AG08395 (cell line): Measurements from ENCODE around the gene DNAH3.
"Not testable (repeated sequence)": the region's sequence is repeated elsewhere in the genome, so short reads cannot be mapped to it uniquely, and the experiment has no call there.

Experiments used
- DNase-seq: peaks from one replicate; pipeline ENCODE4 v3.0.0; 2012; ENCODE audit warnings: mixed read lengths, low spot score

Gene DNAH3

DNA sequence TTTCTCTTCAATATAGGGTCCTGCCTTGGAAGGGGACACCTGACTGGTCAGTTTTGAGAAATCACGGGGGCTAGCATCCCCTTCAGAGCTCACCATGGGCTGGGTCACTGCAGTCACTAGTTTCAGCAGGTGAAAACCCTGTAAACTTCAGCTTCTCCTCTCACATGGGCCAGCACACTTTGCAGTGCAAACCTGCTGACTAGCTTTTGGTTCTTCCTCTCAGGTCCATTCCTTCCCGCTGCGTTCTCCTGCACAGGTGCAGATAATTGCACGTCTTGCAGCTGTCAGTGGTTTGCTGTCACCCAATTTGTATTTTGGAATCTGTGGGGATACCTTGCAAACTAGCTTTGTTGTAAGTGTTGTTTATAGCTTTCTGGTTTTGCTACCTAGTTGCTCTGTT is 154.9 kb downstream of the DNAH3 start:
- DNase-seq: no peak

DNA sequence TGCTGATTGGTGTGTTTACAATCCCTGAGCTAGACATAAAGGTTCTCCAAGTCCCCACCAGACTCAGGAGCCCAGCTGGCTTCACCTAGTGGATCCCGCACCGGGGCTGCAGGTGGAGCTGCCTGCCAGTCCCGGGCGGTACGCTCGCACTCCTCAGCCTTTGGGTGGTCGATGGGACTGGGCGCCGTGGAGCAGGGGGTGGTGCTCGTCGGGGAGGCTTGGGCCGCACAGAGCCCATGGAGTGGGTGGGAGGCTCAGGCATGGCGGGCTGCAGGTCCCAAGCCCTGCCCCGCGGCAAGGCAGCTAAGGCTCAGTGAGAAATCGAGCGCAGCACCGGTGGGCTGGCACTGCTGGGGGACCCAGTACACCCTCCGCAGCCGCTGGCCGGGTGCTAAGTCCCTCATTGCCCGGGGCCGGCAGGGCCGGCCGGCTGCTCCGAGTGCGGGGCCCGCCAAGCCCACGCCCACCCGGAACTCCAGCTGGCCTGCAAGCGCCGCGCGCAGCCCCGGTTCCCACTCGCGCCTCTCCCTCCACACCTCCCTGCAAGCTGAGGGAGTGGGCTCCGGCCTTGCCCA is 161.1 kb downstream of the DNAH3 start:
- not testable (repeated sequence) for DNase-seq

DNA sequence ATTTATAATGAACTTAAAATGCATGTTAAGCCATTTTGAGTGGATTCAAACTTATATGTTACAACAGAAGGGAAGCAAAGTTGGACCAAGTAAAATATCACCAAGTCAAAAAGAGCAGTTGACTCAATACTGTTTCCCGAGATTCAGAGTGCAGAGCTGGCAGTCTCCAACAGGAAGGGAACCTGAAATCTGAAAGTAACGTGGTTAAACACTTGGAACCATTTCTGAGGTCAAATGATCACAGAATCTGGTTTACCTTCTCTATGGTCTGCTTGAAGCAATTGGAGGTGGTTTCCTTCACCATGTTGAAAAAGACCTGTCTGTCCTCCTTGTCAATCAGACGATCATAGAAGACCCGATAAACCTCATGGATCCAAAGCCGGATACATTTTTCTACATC is 163.6 kb downstream of the DNAH3 start:
- no peak for DNase-seq

DNA sequence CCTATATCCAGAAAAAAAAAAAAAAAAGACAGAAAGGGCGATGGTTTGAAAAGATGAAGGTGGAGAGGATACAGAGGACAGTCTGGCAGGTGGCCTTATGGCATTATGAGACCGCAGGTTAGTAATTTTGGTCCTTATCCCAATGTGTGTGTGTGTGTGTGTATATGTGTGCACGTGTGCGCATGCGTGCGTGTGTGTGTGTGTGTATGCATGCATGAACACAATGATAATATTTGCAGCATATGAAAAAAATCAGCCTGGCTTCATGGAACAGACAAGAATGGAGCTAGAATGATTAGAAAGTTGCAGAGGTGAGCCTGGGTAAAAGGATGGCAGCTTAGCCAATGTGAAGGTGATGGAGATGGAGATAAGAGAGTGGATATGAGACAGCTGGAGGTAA is 166.6 kb downstream of the DNAH3 start:
- DNase-seq: no peak

DNA sequence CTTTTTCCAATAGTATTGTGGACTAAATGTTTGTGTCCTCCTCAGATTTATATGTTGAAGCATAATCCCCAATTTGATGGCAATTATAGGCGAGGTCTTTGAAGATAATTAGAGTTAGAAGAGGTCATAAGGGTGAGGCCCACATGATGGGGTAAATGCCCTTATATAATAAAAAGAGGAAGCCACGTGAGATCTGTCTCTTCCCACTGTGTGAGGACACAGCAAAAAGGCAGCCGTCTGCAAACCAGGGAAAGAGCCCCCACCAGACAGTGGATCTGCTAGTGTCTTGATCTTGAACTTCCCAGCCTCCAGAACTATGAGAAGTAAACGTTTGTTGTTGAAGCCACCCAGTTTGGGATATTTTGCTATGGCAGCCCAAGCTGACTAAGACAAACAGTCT is 174.1 kb downstream of the DNAH3 start:
- DNase-seq: no peak

DNA sequence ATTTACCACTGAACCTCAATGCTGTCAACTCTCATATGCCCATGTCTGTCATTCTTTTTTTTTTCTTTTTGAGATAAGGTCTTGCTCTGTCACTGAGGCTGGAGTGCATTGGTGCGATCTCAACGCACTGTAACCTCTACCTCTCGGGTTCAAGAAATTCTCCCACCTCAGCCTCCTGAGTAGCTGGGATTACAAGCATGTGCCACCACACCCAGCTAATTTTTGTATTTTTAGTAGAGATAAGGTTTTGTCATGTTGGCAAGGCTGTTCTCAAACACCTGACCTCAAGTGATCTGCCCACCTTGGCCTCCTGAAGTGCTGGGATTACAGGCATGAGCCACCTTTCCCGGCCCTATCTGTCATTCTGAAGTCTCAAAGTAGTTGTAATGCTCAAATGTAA is 177.4 kb downstream of the DNAH3 start:
- DNase-seq: not testable (repeated sequence)

DNA sequence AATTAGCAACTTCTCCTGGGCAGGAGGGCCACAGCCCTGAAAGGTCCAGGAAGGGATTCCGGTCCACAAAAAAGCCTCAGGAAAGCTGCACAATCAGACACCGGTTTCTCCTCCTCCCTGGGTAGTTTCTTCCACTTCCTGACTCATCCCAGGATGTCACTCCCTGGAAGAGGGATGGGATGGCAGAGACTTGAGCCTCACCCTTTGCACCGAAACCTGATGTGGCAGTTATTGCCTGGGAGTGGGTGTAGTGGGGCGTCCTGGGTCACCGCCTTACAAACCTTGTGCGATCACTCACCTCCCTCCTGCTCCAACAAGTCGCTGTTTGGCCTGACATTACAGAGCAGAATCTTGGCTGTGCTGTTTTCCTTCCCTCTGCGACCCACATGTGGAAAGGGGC is 179.2 kb downstream of the DNAH3 start:
- DNase-seq: no peak

DNA sequence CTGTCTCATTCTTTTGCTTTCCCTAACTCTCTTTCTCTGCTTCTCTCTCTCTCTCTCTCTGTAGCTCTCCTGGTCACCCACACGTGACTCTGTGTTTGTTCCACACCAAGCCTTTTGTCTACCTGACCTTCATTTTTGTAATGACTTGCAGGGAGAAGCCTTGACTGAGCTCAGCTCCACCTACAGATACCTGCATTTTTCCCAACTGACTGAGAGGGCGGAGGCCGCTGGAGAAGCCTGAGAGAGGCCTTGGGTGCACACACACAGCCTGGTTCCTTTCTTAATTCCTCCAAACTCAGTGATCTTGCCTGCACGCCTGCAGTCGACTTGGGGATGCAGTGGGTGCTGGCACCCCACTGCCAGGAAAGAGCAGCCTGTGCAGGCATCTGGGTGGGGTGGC is 181.3 kb downstream of the DNAH3 start:
- no peak for DNase-seq

DNA sequence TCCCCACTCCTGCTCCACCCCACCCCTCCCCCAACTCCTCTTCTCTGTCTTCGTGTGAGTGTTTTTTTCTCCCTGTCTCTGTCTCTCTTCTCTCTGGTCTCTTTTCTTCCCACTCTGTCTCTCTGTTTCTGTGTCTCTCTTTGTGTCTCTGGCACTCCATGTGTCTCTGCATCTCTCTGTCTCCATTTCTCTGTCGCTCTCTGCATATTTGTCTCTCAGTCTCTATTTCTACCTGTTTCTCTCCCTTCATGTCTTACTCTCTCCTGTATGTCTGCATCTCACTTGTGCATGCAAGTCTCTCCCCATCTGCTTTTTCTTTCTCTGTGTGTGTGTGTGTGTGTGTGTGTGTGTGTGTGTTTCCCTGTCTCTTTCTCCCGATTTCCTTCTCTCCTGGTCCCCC is 181.9 kb downstream of the DNAH3 start:
- DNase-seq: no peak

DNA sequence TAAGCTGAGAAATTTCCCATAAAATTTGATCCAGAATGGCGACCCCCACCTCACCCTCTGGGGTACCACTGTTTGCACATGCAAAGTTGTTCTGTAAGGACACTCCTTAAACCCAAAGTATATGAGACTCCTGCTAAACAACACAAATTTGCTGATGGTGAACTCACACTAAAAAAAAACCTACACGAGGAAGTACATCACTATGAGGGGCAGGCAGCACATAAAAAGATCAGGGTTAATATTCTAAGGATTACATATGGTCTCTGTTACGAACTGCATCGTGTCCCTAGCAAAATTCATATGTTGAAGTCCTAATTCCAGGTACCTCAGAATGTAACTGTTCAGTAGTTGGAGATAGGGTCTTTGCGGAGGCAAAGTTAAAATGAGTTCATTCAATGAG is 189.7 kb downstream of the DNAH3 start:
- no peak for DNase-seq

DNA sequence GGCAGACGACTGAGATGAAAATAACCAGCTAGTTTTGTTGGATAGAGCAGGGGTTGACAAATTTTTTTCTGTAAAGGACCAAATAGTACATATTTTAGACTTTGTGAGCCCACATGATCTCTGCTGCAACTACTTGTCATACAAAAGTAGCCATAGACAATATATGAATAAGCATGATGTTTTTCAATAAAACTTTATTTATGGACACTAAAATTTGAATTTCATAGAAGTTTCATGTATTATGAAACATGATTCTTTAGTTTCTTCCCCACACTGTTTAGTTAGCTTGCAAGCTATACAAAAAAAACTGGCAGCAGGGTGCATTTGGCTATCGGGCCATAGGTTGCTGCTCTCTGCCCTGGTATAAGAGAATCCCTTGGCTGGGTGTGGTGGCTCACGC is 193.5 kb downstream of the DNAH3 start:
- no peak for DNase-seq

DNA sequence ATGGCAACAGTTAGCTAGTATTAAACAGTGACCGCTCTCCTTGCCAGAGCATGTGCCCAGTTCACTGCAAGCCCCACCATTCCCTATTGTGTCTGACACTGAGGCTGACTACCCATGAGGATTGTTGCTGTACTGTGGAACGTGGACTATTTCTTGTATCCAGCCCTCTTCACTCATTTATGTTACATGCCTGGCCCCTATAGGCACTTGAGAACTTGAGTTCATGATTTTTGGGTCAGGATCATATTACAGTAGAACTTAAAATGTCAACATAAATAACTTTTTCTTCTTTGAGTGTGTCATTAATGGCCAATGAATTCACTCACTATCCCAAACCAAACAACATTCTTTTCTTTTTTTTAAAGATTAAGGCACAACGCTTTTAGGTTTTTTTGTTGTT is 194.3 kb downstream of the DNAH3 start:
- peak; percentile 11 for DNase-seq

DNA sequence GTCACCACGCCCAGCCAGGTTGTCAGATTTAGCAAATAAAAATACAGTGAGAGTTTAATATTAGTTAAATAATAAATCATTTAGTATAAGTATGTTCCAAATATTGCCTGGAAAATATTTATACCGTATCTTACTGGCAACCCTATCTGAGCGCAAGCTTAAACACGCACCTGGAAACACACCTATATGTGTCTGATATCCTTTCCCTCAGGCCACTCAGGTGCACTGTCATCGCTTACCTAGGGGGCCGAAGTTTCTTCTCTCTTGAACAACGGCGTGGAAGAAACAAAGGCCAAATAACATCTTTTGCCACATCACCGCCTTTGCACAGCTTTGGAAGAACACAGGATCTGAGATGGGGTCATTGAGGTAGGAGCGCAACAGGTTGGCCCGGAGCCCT is 196.1 kb downstream of the DNAH3 start:
- DNase-seq: no peak

DNA sequence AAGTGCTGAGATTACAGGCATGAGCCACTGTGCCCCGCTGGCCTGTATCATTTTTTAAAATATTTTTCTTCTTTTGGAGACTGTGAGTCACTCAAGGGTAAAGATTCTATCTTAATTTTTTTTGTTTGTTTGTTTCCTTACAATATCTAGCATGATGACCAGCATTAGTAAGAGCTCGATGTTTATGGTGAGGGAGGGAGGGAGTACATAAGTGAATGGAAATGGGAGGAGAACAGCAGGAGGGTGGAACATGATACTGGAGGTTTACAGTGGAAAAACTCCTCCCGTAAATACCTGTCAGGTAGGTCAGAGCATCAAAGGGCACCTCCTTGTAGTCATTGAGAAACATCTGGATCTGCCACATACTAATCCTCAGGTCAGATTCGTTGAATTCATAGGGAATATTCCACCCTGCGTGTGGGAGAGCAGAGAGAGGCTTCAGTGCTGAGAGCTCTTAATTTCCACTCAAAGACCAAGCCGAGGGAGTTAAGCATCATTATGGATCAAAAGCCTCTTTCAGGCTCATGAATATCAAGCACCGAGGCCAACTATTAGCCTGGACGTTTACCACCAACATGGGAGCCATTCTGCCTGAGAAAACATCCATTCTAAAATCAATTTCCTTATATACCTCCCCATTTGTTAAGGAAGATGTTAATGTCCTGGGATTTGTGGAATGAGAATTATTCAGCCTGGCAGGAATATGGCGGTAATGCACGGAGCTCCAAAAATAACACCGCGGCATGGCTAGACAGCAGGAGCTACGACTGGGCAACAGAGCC is 198.3 kb downstream of the DNAH3 start:
- DNase-seq: no peak

DNA sequence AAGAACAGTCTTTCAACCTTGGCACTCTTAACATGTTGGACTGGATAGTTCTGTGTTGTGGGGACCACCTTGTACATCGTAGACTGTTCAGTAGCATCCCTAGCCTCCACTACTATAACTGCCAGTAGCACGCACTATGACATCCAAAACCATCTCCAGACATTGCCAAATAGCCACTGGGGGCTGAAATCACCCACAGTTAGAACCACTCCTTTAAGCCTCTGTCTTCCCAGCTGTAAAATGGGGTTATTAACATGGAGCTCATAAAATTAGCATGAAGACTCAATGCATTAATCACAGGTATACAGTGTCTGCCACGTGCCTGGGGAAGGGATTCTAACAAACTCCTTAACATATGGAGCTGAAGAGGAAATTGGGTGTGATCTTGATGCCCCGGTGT is 200.4 kb downstream of the DNAH3 start:
- no peak for DNase-seq

DNA sequence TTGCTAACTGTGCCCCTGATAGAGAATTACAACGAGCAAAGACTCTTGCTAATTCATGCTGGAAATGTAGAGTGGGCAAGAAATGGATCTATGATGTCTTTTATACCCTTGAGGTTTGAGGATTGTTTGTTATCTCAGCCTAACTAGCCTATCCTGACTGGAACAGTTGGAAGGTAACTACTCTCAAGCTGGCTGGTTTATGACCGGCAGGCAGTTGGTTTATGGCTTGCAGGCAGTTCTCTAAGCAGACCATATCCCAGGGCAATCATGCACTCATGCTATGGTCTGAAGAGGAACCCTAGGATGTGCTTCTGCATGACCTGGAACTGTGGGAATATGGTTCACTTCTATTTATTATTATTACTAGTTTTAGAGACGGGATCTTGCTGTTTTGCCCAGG is 201.0 kb downstream of the DNAH3 start:
- DNase-seq: no peak

DNA sequence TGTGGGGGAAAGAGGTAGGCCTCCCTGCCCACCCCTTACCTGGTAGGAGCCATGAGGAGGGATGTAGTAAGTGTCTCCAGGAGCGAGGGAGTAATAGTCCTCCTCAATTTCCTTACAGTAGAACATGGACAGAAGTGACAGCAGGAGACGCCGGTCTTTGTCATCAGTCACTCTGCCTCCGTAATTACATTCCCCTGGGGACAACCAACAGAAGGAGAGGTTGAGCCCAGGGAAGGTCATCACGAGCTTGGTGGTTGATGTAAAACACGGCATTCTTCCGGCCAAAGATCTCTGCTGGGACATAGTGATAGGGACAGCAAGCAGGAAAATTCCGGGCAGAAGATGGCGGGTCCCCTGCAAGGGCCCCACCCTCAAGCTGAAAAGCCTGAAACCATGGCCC is 202.2 kb downstream of the DNAH3 start:
- DNase-seq: no peak

DNA sequence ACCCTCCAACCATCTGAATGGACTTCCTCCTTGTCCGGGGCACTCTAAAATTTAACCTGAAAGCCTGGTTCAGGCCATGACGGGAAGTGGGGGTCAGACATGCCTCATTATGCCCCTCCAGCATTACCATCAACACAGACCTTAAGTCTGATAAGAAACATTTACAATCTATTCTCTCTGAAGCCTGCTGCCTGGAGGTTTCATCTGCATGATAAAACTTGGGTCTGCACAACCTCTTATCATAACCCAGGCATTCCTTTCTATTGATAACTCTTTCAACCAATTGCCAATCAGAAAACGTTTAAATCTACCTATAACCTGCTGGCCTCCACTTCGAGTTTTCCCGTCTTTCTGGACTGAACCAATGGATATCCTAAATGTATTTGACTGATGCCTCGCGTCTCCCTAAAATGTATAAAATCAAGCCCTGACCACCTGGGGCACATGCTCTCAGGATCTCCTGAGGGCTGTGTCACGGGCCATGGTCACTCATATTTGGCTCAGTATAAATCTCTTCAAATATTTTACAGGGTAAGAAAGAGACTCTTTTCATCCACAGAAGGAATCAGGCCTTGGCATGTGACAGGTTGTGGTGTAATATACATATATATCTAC is 204.5 kb downstream of the DNAH3 start:
- no peak for DNase-seq

DNA sequence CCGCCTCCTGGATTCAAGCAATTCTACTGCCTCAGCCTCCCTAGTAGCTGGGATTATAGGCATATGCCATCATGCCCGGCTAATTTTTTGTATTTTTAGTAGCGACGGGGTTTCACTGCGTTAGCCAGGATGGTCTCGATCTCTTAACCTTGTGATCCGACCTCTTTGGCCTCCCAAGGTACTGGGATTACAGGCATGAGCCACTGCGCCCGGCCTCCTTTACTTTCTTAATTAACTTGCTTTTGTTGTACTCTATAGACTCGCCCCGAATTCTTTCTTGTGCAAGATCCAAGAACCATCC is 205.1 kb downstream of the DNAH3 start:
- not testable (repeated sequence) for DNase-seq

DNA sequence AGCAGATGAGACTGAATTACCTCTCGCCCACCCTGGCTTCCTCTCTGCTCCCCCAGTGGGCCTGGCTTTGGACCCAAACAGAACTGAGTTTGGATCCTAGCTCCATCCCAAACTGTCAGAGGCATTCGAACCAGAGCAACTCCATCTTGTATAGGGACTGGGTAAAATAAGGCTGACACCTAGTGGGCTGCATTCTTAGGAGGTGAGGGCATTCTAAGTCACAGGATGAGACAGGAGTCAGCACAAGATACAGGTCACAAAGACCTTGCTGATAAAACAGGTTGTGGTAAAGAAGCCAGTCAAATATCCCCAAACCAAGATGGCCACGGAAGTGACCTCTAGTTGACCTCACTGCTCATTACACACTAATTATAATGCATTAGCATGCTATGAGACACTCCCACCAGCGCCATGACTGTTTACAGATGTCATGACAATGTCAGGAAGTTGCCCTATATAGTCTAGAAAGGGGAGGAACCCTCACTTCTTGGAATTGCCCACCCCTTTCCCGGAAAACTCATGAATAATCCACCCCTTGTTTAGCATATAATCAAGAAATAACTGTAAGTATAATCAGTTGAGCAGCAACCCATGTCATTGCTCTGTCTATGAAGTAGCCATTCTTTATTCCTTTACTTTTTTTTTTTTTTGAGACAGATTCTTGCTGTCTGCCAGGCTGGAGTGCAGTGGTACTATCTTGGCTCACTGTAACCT is 205.6 kb downstream of the DNAH3 start:
- DNase-seq: no peak

DNA sequence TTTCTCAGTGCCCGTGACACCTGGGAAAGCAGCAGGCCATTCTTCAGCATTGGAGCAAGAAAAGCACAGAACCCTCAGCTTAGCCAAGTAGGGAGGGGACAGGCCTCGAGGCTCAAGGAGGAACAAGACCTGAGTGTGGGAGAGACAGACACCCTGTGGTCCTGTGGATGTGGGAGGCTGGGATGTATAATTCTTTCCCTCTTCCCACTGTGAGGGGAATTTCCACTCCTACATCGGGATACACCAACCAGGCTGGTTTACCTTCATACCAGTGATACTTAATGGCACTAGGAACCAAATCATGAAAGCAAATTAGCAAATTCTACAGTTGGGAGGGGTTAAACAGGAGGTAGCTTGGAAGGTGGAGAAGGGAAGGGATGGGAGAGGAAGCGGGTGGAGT is 208.4 kb downstream of the DNAH3 start:
- no peak for DNase-seq

DNA sequence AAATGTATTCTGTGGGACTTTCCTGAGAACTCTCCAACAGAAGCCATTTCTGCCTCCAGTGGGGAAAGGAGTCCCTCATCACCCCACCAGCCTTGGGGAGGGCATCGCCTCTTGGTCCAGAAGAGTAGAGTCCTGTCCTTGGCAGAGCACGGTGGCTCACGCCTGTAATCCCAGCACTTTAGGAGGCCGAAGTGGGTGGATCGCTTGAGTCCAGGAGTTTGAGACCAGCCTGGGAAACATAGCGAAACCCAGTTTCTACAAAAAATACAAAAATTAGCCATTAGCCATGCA is 209.1 kb downstream of the DNAH3 start:
- DNase-seq: no peak

DNA sequence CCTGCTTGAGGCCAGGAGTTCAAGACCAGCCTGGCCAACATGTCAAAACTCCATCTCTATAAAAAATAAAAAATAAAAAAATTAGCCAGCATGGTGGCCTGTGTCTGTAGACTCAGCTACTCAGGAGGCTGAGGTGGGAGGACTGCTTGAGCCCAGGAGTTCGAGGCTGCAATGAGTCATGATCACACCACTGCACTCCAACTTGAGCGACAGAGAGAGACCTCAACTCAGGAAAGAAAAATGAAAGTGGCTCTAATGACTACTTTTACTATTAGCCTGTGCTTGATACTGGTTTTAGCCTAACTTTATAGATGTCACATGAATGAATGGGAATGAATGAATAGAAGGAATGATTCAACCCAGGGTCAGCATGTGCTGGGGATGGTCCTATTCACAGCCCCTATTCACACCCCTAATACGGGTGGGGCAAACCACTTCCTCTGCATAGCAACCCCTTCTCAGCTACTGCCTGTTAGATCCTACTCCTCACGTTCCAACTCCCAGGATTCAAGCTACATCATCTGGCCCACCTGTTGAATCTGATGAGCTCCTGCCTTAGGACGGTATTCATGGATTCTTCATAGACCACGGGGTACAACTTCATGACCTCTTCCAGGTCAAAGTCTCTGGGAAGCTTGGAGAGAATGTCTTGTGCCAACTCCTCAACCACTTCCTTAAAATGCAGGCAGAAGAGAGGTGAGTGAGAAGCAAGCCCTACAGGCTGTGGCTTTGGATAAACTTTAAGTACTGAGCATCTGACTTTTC is 209.6 kb downstream of the DNAH3 start:
- no peak for DNase-seq
